ENCODE results near the gene HIVEP3.

Gene HIVEP3

GRCh38 chr1:41657679-41658295 is 260.9 kb downstream of the HIVEP3 start:
- peaks cover 22% of the 10 kb centered on the region for H3K36me3 Mint-ChIP-seq (ENCODE audit: low read depth)

GRCh38 chr1:41656825-41657500 is 261.8 kb downstream of the HIVEP3 start:
- Mint-ChIP-seq H3K4me3 (no peak overlapping the region), H3K27ac (peak overlapping the region; percentile 87), H3K36me3 (ENCODE audit: low read depth) (peaks cover 28% of the 10 kb centered on the region), H3K27me3 (peaks cover 4% of the 10 kb centered on the region), H3K9me3 (no peaks in the 10 kb centered on the region), H3K4me1 (ENCODE audit: low read depth) (peaks cover 90% of the 10 kb centered on the region)
- intact Hi-C loops (cut with micrococcal nuclease): loop anchor here (2.0 kb wide), 1 partner anchor 72 kb away; no protein-coding TSS in a partner anchor

More at GRCh38 chr1:41657679-41658295, 260.9 kb downstream of the HIVEP3 start:
- peaks cover 81% of the 10 kb centered on the region for H3K4me1 Mint-ChIP-seq (ENCODE audit: low read depth)
- peaks cover 4% of the 10 kb centered on the region for H3K27me3 Mint-ChIP-seq
- no peaks in the 10 kb centered on the region for H3K9me3 Mint-ChIP-seq
- H3K4me3 Mint-ChIP-seq: no peak overlapping the region
- peak overlapping the region; percentile 81 for H3K27ac Mint-ChIP-seq
- intact Hi-C loops (cut with micrococcal nuclease): loop anchor here (2.0 kb wide), 1 partner anchor 71 kb away; no protein-coding TSS in a partner anchor

GRCh38 chr1:41656068-41656467 is 262.7 kb downstream of the HIVEP3 start:
- intact Hi-C loops (cut with micrococcal nuclease): loop anchor here (2.0 kb wide), 1 partner anchor 73 kb away; no protein-coding TSS in a partner anchor
- H3K9me3 Mint-ChIP-seq: no peaks in the 10 kb centered on the region
- H3K36me3 Mint-ChIP-seq (ENCODE audit: low read depth): peaks cover 23% of the 10 kb centered on the region
- H3K27me3 Mint-ChIP-seq: peaks cover 4% of the 10 kb centered on the region
- H3K4me1 Mint-ChIP-seq (ENCODE audit: low read depth): peaks cover 84% of the 10 kb centered on the region
- peak overlapping the region; percentile 1 for H3K4me3 Mint-ChIP-seq
- H3K27ac Mint-ChIP-seq: peak overlapping the region; percentile 87

GRCh38 chr1:41655632-41656031 is 263.1 kb downstream of the HIVEP3 start:
- intact Hi-C loops (cut with micrococcal nuclease): loop anchor here (2.0 kb wide), 1 partner anchor 73 kb away; no protein-coding TSS in a partner anchor
- Mint-ChIP-seq H3K4me1 (ENCODE audit: low read depth) (peaks cover 84% of the 10 kb centered on the region), H3K27ac (peak overlapping the region; percentile 87), H3K36me3 (ENCODE audit: low read depth) (peaks cover 23% of the 10 kb centered on the region), H3K27me3 (peaks cover 4% of the 10 kb centered on the region), H3K4me3 (peak overlapping the region; percentile 25), H3K9me3 (no peaks in the 10 kb centered on the region)

- intact Hi-C loops (cut with micrococcal nuclease): no loop called here
- Mint-ChIP-seq H3K27me3 (no peaks in the 10 kb centered on the region), H3K36me3 (ENCODE audit: low read depth) (peaks cover 13% of the 10 kb centered on the region), H3K9me3 (no peaks in the 10 kb centered on the region), H3K27ac (peak overlapping the region; percentile 51), H3K4me1 (ENCODE audit: low read depth) (peaks cover 78% of the 10 kb centered on the region), H3K4me3 (no peak overlapping the region)
Measured at GRCh38 chr1:41653574-41653973, 265.1 kb downstream of the HIVEP3 start.

GRCh38 chr1:41652384-41653265 is 266.1 kb downstream of the HIVEP3 start:
- peak overlapping the region; percentile 52 for H3K27ac Mint-ChIP-seq
- H3K27me3 Mint-ChIP-seq: no peaks in the 10 kb centered on the region
- H3K4me1 Mint-ChIP-seq (ENCODE audit: low read depth): peaks cover 73% of the 10 kb centered on the region
- no peak overlapping the region for H3K4me3 Mint-ChIP-seq
- peaks cover 13% of the 10 kb centered on the region for H3K36me3 Mint-ChIP-seq (ENCODE audit: low read depth)
- H3K9me3 Mint-ChIP-seq: no peaks in the 10 kb centered on the region
- intact Hi-C loops (cut with micrococcal nuclease): no loop called here

GRCh38 chr1:41650028-41650880 is 268.5 kb downstream of the HIVEP3 start:
- Mint-ChIP-seq H3K36me3 (ENCODE audit: low read depth) (peaks cover 13% of the 10 kb centered on the region), H3K9me3 (no peaks in the 10 kb centered on the region), H3K27me3 (no peaks in the 10 kb centered on the region), H3K4me3 (no peak overlapping the region), H3K27ac (peak overlapping the region; percentile 16), H3K4me1 (ENCODE audit: low read depth) (peaks cover 56% of the 10 kb centered on the region)
- intact Hi-C loops (cut with micrococcal nuclease): no loop called here

GRCh38 chr1:41649396-41650027 is 269.2 kb downstream of the HIVEP3 start:
- Mint-ChIP-seq H3K4me3 (no peak overlapping the region), H3K4me1 (ENCODE audit: low read depth) (peaks cover 49% of the 10 kb centered on the region), H3K36me3 (ENCODE audit: low read depth) (peaks cover 13% of the 10 kb centered on the region), H3K27me3 (no peaks in the 10 kb centered on the region), H3K27ac (peak overlapping the region; percentile 16), H3K9me3 (no peaks in the 10 kb centered on the region)
- intact Hi-C loops (cut with micrococcal nuclease): no loop called here

- peaks cover 13% of the 10 kb centered on the region for H3K36me3 Mint-ChIP-seq (ENCODE audit: low read depth)
- no peak overlapping the region for H3K4me3 Mint-ChIP-seq
- intact Hi-C loops (cut with micrococcal nuclease): no loop called here
- H3K27ac Mint-ChIP-seq: no peak overlapping the region
- peaks cover 48% of the 10 kb centered on the region for H3K4me1 Mint-ChIP-seq (ENCODE audit: low read depth)
- H3K9me3 Mint-ChIP-seq: no peaks in the 10 kb centered on the region
- no peaks in the 10 kb centered on the region for H3K27me3 Mint-ChIP-seq
Measured at GRCh38 chr1:41648844-41649243, 269.9 kb downstream of the HIVEP3 start.

- Mint-ChIP-seq H3K27me3 (no peaks in the 10 kb centered on the region), H3K27ac (no peak overlapping the region), H3K9me3 (no peaks in the 10 kb centered on the region), H3K36me3 (ENCODE audit: low read depth) (peaks cover 13% of the 10 kb centered on the region), H3K4me3 (no peak overlapping the region), H3K4me1 (ENCODE audit: low read depth) (peaks cover 43% of the 10 kb centered on the region)
- intact Hi-C loops (cut with micrococcal nuclease): no loop called here
Measured at GRCh38 chr1:41648230-41648629, 270.5 kb downstream of the HIVEP3 start.

GRCh38 chr1:41647221-41648135 is 271.2 kb downstream of the HIVEP3 start:
- no peaks in the 10 kb centered on the region for H3K9me3 Mint-ChIP-seq
- peaks cover 36% of the 10 kb centered on the region for H3K4me1 Mint-ChIP-seq (ENCODE audit: low read depth)
- intact Hi-C loops (cut with micrococcal nuclease): no loop called here
- peak overlapping the region; percentile 44 for H3K27ac Mint-ChIP-seq
- peaks cover 12% of the 10 kb centered on the region for H3K36me3 Mint-ChIP-seq (ENCODE audit: low read depth)
- no peaks in the 10 kb centered on the region for H3K27me3 Mint-ChIP-seq
- H3K4me3 Mint-ChIP-seq: no peak overlapping the region

GRCh38 chr1:41646186-41646585 is 272.5 kb downstream of the HIVEP3 start:
- no peak overlapping the region for H3K4me3 Mint-ChIP-seq

More at GRCh38 chr1:41646186-41646585, 272.5 kb downstream of the HIVEP3 start:
- Mint-ChIP-seq H3K27me3 (no peaks in the 10 kb centered on the region), H3K9me3 (no peaks in the 10 kb centered on the region), H3K27ac (no peak overlapping the region), H3K36me3 (ENCODE audit: low read depth) (peaks cover 6% of the 10 kb centered on the region), H3K4me1 (ENCODE audit: low read depth) (peaks cover 31% of the 10 kb centered on the region)
- intact Hi-C loops (cut with micrococcal nuclease): no loop called here
